T1000 (cell line): ENCODE data around the gene TSPAN3.

Source experiments
- DNase-seq: peaks from one replicate; lab custom pipeline; 2025; ENCODE audit warnings: mixed read lengths; lab: John Stamatoyannopoulos, UW

The TSPAN3 gene

GRCh38 chr15:77070495-77071304 is at the start of gene TSPAN3:
Gene TSPAN3 (minus strand): TSS chr15:77071109. CDS start chr15:77070954, 155 bp downstream.
- peak; percentile 85 for DNase-seq

- DNase-seq = no peak
These were observed 49.7 kb upstream of the TSPAN3 start for GRCh38 chr15:77120576-77120975.

- no peak for DNase-seq
These were observed 48.5 kb upstream of the TSPAN3 start for GRCh38 chr15:77119446-77119845.

- no peak for DNase-seq
These were observed 48.0 kb upstream of the TSPAN3 start for GRCh38 chr15:77118882-77119321.

- DNase-seq = no peak
These were observed 44.3 kb upstream of the TSPAN3 start for GRCh38 chr15:77115179-77115578.

GRCh38 chr15:77112838-77113504 is 42.1 kb upstream of the TSPAN3 start:
- no peak for DNase-seq

- DNase-seq = no peak
These were observed 40.9 kb upstream of the TSPAN3 start for GRCh38 chr15:77111789-77112188.

GRCh38 chr15:77107531-77108355 is 36.8 kb upstream of the TSPAN3 start:
- DNase-seq = no peak

- no peak for DNase-seq
These were observed 36.2 kb upstream of the TSPAN3 start for GRCh38 chr15:77107068-77107467.

- no peak for DNase-seq
These were observed 33.2 kb upstream of the TSPAN3 start for GRCh38 chr15:77104155-77104554.

- no peak for DNase-seq
These were observed 29.0 kb upstream of the TSPAN3 start for GRCh38 chr15:77099741-77100463.

GRCh38 chr15:77098572-77098971 is 27.7 kb upstream of the TSPAN3 start:
- no peak for DNase-seq

GRCh38 chr15:77097921-77098320 is 27.0 kb upstream of the TSPAN3 start:
- DNase-seq = no peak

- DNase-seq = no peak
These were observed 26.4 kb upstream of the TSPAN3 start for GRCh38 chr15:77097248-77097721.

GRCh38 chr15:77096541-77096940 is 25.6 kb upstream of the TSPAN3 start:
- no peak for DNase-seq

GRCh38 chr15:77096138-77096537 is 25.2 kb upstream of the TSPAN3 start:
- no peak for DNase-seq

- DNase-seq = no peak
These were observed 23.6 kb upstream of the TSPAN3 start for GRCh38 chr15:77094397-77095030.

- DNase-seq = no peak
These were observed 22.5 kb upstream of the TSPAN3 start for GRCh38 chr15:77093436-77093835.

- DNase-seq = no peak
These were observed 20.2 kb upstream of the TSPAN3 start for GRCh38 chr15:77091097-77091496.

GRCh38 chr15:77087213-77087612 is 16.3 kb upstream of the TSPAN3 start:
- DNase-seq = no peak

GRCh38 chr15:77085297-77085696 is 14.4 kb upstream of the TSPAN3 start:
- no peak for DNase-seq
